ENCODE measurements around the gene UPK3BL2. TPM values are rescaled to one million over a fixed set of nuclear protein-coding genes. Genes with fewer than 3 reads are reported as not detected.
"Not testable (repeated sequence)": the region's sequence is repeated elsewhere in the genome, so short reads cannot be mapped to it uniquely, and the experiment has no call there.

The UPK3BL2 gene
- total RNA-seq (10 to 100 TPM; 53.0 to 53.6 TPM), polyA plus RNA-seq (1 to 10 TPM in 2 of 3 donors, under 1 TPM in 1; 0.44 to 3.0 (median 1.1) TPM), total RNA-seq (0 reads per million in 6 experiments)

- H3K27me3 Mint-ChIP-seq, ATAC-seq, H3K27ac Mint-ChIP-seq, H3K9me3 Mint-ChIP-seq, H3K36me3 Mint-ChIP-seq, POLR2A ChIA-PET, H3K4me3 Mint-ChIP-seq, H3K4me1 Mint-ChIP-seq, DNase-seq: not testable (repeated sequence)
Measured at GRCh38 chr7:102543596-102543995, at the start of gene UPK3BL2. Gene UPK3BL2 (minus strand): TSS chr7:102543696. CDS start chr7:102543636, 60 bp downstream.

- H3K36me3 Mint-ChIP-seq, H3K4me1 Mint-ChIP-seq, H3K4me3 Mint-ChIP-seq, H3K27ac Mint-ChIP-seq, POLR2A ChIA-PET, H3K27me3 Mint-ChIP-seq, H3K9me3 Mint-ChIP-seq: not testable (repeated sequence)
- DNase-seq: peak; percentile 15 to 80 (median 59)
- peak; percentile 62 to 74 for ATAC-seq
Measured at GRCh38 chr7:102592477-102593019, 49.1 kb upstream of the UPK3BL2 start.

- POLR2A ChIA-PET: not testable (repeated sequence)
Measured at GRCh38 chr7:102589857-102590256, 46.4 kb upstream of the UPK3BL2 start.

GRCh38 chr7:102583495-102583894, 40.0 kb upstream of the UPK3BL2 start:
- H3K27me3 Mint-ChIP-seq, ATAC-seq, POLR2A ChIA-PET, H3K36me3 Mint-ChIP-seq, H3K9me3 Mint-ChIP-seq, DNase-seq, H3K27ac Mint-ChIP-seq, H3K4me1 Mint-ChIP-seq, H3K4me3 Mint-ChIP-seq: not testable (repeated sequence)

More at GRCh38 chr7:102589857-102590256, 46.4 kb upstream of the UPK3BL2 start:
- peak; percentile 21 to 34 for ATAC-seq
- H3K27me3 Mint-ChIP-seq, H3K9me3 Mint-ChIP-seq, H3K36me3 Mint-ChIP-seq, H3K4me1 Mint-ChIP-seq, H3K27ac Mint-ChIP-seq, DNase-seq, H3K4me3 Mint-ChIP-seq: not testable (repeated sequence)

- ATAC-seq, DNase-seq, H3K36me3 Mint-ChIP-seq, H3K27ac Mint-ChIP-seq, H3K4me3 Mint-ChIP-seq, H3K9me3 Mint-ChIP-seq, POLR2A ChIA-PET, H3K4me1 Mint-ChIP-seq, H3K27me3 Mint-ChIP-seq: not testable (repeated sequence)
Measured at GRCh38 chr7:102581722-102582121, 38.2 kb upstream of the UPK3BL2 start.

- ATAC-seq: peak in 1 of 2 donors; percentile 15
- H3K4me1 Mint-ChIP-seq, POLR2A ChIA-PET, H3K27me3 Mint-ChIP-seq, H3K27ac Mint-ChIP-seq, H3K36me3 Mint-ChIP-seq, H3K9me3 Mint-ChIP-seq, H3K4me3 Mint-ChIP-seq: not testable (repeated sequence)
- DNase-seq: peak in 1 of 10 donors; percentile 52
Measured at GRCh38 chr7:102578486-102578885, 35.0 kb upstream of the UPK3BL2 start.

- peak in 1 of 10 donors; percentile 31 for DNase-seq
- H3K4me3 Mint-ChIP-seq, POLR2A ChIA-PET, H3K4me1 Mint-ChIP-seq, H3K9me3 Mint-ChIP-seq, H3K27me3 Mint-ChIP-seq, H3K27ac Mint-ChIP-seq, H3K36me3 Mint-ChIP-seq: not testable (repeated sequence)
- ATAC-seq: peak in 1 of 2 donors; percentile 17
Measured at GRCh38 chr7:102577315-102578240, 34.1 kb upstream of the UPK3BL2 start.

- DNase-seq, POLR2A ChIA-PET, H3K4me3 Mint-ChIP-seq, H3K9me3 Mint-ChIP-seq, H3K27ac Mint-ChIP-seq, ATAC-seq, H3K4me1 Mint-ChIP-seq, H3K27me3 Mint-ChIP-seq, H3K36me3 Mint-ChIP-seq: not testable (repeated sequence)
Measured at GRCh38 chr7:102576363-102576762, 32.9 kb upstream of the UPK3BL2 start.

GRCh38 chr7:102574607-102575006, 31.1 kb upstream of the UPK3BL2 start:
- DNase-seq, ATAC-seq, H3K4me1 Mint-ChIP-seq, H3K27ac Mint-ChIP-seq, H3K4me3 Mint-ChIP-seq, POLR2A ChIA-PET, H3K36me3 Mint-ChIP-seq, H3K27me3 Mint-ChIP-seq, H3K9me3 Mint-ChIP-seq: not testable (repeated sequence)

GRCh38 chr7:102572261-102573239, 29.1 kb upstream of the UPK3BL2 start, which contains the start of gene POLR2J3:
Gene POLR2J3 (minus strand): TSS chr7:102572583. CDS start chr7:102572521, 62 bp downstream.
- H3K36me3 Mint-ChIP-seq, POLR2A ChIA-PET, H3K9me3 Mint-ChIP-seq, H3K4me1 Mint-ChIP-seq, H3K27me3 Mint-ChIP-seq: not testable (repeated sequence)
- Mint-ChIP-seq H3K4me3 (peak within 1 kb of the TSS; percentile 80 to 96 (median 90)), H3K27ac (peak within 1 kb of the TSS; percentile 82 to 97 (median 92))
- peak; percentile 95 to 100 (median 99) for DNase-seq
- peak; percentile 91 to 92 for ATAC-seq

GRCh38 chr7:102568620-102569019, 25.1 kb upstream of the UPK3BL2 start:
- H3K4me1 Mint-ChIP-seq, ATAC-seq, DNase-seq: not testable (repeated sequence)

GRCh38 chr7:102550808-102551422, 7.4 kb upstream of the UPK3BL2 start, which contains the start of gene SPDYE2:
Gene SPDYE2 (plus strand): TSS chr7:102551226. CDS start chr7:102553256, 2,030 bp downstream.
- DNase-seq, H3K27me3 Mint-ChIP-seq, H3K36me3 Mint-ChIP-seq, H3K9me3 Mint-ChIP-seq, H3K4me3 Mint-ChIP-seq, H3K27ac Mint-ChIP-seq, ATAC-seq, H3K4me1 Mint-ChIP-seq, POLR2A ChIA-PET: not testable (repeated sequence)

More at GRCh38 chr7:102568620-102569019, 25.1 kb upstream of the UPK3BL2 start:
- H3K9me3 Mint-ChIP-seq, H3K27me3 Mint-ChIP-seq, H3K4me3 Mint-ChIP-seq, POLR2A ChIA-PET, H3K27ac Mint-ChIP-seq, H3K36me3 Mint-ChIP-seq: not testable (repeated sequence)

All from naive thymus-derived CD8-positive, alpha-beta T cell (primary cell).